Posterior vena cava (tissue), 2 donors: ENCODE data around the gene IL17RD. TPM values are rescaled to one million over a fixed set of nuclear protein-coding genes. Genes with fewer than 3 reads are reported as not detected.
"Not testable (repeated sequence)": the region's sequence is repeated elsewhere in the genome, so short reads cannot be mapped to it uniquely, and the experiment has no call there.

Experiments used
- DNase-seq: peaks from one replicate; pipeline ENCODE4 v3.0.0-alpha.2; 2020; ENCODE audit warnings: low spot score
- intact Hi-C, 2 donors: fragments of 100-400 bp; cut with DNase I; formaldehyde crosslinking; loops; one replicate each; pipeline versions ENCODE4 v1.14.1 to v1.14.2; 2022 to 2023
- total RNA-seq, 2 donors: library from RNA; stranded (reverse); fragmentation: NEBNext Ultra II Directional; extraction: Animal tissue kit (Norgen Biotek cat#: 25700); gene quantifications; one replicate each; pipeline ENCODE4 v1.2.1, GENCODE V29; 2021
- donor health status: DM: yes; HTN: yes; CAD: no.
- donor health status: DM: yes; HTN: yes; CAD: no.

The IL17RD gene
- total RNA-seq, 2 donors from 2014 or later: 17.9 to 22.9 TPM

- intact Hi-C loops: no loop called here
- no peak for DNase-seq
Measured at GRCh38 chr3:57105585-57105984, 59.6 kb downstream of the IL17RD start.

GRCh38 chr3:57100046-57100695, 65.0 kb downstream of the IL17RD start:
- no peak for DNase-seq
- intact Hi-C loops: loop anchor here in 1 of 2 donors (5.0 kb wide), 1 partner anchor 67 kb away; the partner anchor contains the start of gene IL17RD

- DNase-seq: no peak
- intact Hi-C loops: loop anchor here in 1 of 2 donors (10.0 kb wide), 1 partner anchor 126 kb away; the partner anchor contains the start of gene APPL1
Measured at GRCh38 chr3:57098418-57099310, 66.5 kb downstream of the IL17RD start.

GRCh38 chr3:57097536-57097935, 67.6 kb downstream of the IL17RD start:
- no peak for DNase-seq
- intact Hi-C loops: loop anchor here in 1 of 2 donors (10.0 kb wide), 1 partner anchor 127 kb away; the partner anchor contains the start of gene APPL1

GRCh38 chr3:57095363-57095762, 69.8 kb downstream of the IL17RD start:
- DNase-seq: no peak
- intact Hi-C loops: loop anchor here in 1 of 2 donors (10.0 kb wide), 1 partner anchor 129 kb away; the partner anchor contains the start of gene APPL1

GRCh38 chr3:57094575-57094974, 70.6 kb downstream of the IL17RD start:
- DNase-seq: no peak
- intact Hi-C loops: loop anchor here in 1 of 2 donors (10.0 kb wide), 1 partner anchor 130 kb away; the partner anchor contains the start of gene APPL1

DNA sequence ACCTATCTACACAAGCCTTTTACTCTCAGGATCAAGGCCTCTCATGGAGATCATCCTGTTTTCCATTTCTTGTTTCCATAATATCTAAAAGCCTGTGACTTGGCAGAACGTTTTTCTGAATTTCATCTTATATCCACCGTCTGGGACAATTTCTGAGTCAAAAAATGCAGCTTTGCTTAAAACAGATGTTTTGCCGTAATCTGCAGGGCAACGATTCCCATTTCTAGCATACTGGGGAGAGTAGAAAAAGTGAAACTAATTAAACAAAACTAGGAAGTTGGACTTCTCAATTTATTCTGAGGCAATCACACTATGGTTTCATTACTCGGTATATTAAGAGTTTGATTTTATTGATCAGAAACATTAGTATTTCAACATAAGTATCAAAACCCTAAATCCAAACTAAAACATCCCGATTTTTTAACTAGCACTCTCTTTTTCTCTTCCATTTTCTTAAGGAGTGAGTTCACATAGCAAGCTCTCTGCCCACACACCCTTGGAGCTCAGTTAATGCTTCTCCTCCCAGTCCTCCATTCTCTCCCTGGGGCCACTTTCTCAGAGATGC, 71.1 kb downstream of the IL17RD start:
- intact Hi-C loops: loop anchor here in 1 of 2 donors (10.0 kb wide), 1 partner anchor 131 kb away; the partner anchor contains the start of gene APPL1

GRCh38 chr3:57093489-57093888, 71.7 kb downstream of the IL17RD start:
- intact Hi-C loops: loop anchor here in 1 of 2 donors (10.0 kb wide), 1 partner anchor 131 kb away; the partner anchor contains the start of gene APPL1
- no peak for DNase-seq

More for the DNA sequence above, 71.1 kb downstream of the IL17RD start:
- DNase-seq: no peak

- intact Hi-C loops: loop anchor here in 1 of 2 donors (10.0 kb wide), 1 partner anchor 133 kb away; the partner anchor contains the start of gene APPL1
- no peak for DNase-seq
Measured at GRCh38 chr3:57091521-57092273, 73.5 kb downstream of the IL17RD start.

- intact Hi-C loops: no loop called here
- no peak for DNase-seq
Measured at GRCh38 chr3:57089043-57089442, 76.1 kb downstream of the IL17RD start.

GRCh38 chr3:57088503-57088902, 76.7 kb downstream of the IL17RD start:
- intact Hi-C loops: no loop called here
- no peak for DNase-seq

DNA sequence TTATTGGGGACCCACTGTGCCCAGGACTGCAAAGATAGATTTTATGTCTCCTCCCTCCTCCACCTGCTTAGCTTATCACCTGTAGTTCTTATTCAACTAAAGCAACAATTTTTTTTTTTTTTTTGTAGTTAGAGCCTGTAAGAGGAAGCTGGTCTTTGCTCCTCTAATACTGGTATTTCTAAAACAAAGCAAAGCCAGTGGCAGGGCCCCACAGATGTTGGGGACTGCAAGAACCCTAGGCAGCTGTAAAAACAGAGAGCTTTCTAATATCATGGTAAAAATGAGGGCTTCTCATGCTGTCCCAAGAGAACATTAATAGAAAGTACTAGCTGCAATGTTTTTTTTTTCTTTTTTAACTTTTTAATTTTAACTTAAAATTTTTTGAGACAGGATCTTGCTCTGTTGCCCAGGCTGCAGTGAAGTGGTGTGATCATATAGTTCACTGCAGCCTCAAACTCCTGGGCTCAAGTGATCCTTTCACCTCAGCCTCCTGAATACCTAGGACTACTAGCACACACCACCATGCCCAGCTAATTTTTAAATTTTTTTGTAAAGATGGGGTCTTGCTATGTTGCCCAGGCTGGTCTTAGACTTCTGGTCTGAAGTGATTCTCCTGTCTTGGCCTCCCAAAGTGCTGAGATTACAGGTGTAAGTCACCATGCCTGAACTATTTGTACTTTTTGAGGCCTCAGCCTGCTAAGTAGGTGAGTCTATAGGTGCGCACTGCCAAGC, 77.6 kb downstream of the IL17RD start:
- intact Hi-C loops: no loop called here
- no peak for DNase-seq

- intact Hi-C loops: no loop called here
- no peak for DNase-seq
Measured at GRCh38 chr3:57086201-57086600, 79.0 kb downstream of the IL17RD start.

- no peak for DNase-seq
- intact Hi-C loops: no loop called here
Measured at GRCh38 chr3:57085211-57085610, 79.9 kb downstream of the IL17RD start.

DNA sequence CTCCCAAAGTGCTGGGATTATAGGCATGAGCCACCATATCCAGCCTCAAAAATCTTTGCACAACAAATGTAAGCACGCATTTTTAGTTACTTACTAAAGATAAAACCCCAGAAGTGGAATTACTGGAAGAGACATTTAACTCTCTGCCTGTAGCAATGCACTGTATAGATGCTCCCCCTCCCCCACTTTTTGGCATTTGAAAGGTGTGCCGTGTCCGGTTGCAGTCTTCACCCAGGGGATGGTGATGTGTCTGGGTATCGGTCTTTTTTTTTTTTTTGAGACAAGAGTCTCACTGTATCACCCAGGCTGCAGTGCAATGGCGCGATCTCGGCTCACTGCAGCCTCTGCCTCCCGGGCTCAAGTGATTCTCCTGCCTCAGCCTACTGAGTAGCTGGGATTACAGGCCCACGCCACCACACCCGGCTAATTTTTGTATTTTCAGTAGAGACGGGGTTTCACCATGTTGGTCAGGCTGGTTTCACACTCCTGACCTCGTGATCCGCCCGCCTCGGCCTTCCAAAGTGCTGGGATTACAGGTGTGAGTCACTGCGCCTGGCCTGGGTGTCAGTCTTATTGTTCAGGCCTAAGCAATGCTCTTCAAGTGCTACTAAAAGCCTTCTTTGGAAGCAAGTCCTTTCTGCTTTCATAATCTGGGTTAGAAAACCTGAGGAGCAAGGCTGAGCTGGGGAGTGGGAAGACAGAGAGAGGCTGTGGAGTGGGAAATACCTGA, 81.7 kb downstream of the IL17RD start:
- intact Hi-C loops, DNase-seq: not testable (repeated sequence)

DNA sequence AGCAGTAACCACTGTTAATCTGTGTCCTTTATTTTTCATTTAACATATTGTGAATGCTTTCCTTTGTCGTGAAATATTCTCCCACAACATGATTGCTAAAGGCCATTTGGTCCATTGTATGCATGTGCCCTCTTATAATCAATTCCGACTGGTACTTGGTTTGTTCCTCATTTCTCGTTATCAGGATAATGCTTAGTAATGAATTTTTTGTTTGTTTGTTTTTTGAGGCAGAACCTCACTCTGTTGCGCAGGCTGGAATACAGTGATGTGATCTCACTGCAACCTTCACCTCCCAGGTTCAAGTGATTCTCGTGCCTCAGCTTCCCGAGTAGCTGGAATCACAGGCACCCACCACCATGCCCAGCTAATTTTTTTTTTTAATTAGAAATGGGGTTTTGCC, 82.7 kb downstream of the IL17RD start:
- DNase-seq: no peak
- intact Hi-C loops: loop anchor here in 1 of 2 donors (1.0 kb wide), 1 partner anchor 44 kb away; no protein-coding TSS in a partner anchor

DNA sequence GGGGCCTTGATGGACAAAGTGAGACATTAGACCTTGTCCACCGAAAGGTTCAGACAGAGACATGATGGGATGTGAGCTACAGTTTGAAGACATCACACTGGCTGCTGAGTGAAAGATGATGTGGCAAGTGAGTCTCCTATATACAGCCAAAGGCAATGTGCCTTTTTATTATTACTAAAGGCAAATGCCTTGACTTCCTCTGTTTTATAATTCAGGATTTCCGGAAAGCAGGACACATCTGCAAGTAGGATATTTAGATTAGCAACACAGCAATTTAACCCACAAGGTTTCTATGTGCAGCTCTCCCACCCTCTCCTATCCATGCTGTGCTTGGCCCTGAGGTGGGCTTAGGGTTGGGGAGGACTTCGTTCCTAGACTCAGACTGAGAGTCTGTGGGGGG, 84.0 kb downstream of the IL17RD start:
- no peak for DNase-seq
- intact Hi-C loops: no loop called here
